IMR-90 (cell line): ENCODE data around the gene CIT. TPM values are rescaled to one million over a fixed set of nuclear protein-coding genes. Genes with fewer than 3 reads are reported as not detected.

Experiments used
- ATAC-seq: fragments of 200-7000 bp; cut with Tn5 transposase; 2 replicates; pipeline ENCODE4 v1.9.1; 2020; ENCODE audit warnings: low read depth, mild to moderate bottlenecking, moderate library complexity
- BruUV-seq: library from RNA; stranded (reverse); fragments of 400-500 nt; replicated peaks from 2 replicates; lab custom pipeline; 2021; lab: Mats Ljungman, UMichigan
- CTCF ChIA-PET: fragments of 300-600 bp; formaldehyde crosslinking; extraction: SDS; loops from one replicate; lab custom pipeline; 2021; ENCODE audit warnings: antibody characterized with exemption; lab: Yijun Ruan, JAX
- POLR2A ChIA-PET: fragments of 300-600 bp; sonication (Branson Sonifier 250); formaldehyde crosslinking; loops from one replicate; lab custom pipeline; 2022; ENCODE audit warnings: antibody characterized with exemption; ENCODE audit not compliant: unreplicated experiment; lab: Charles Lee
- DNase-seq: peaks from one replicate; pipeline ENCODE4 v3.0.0; 2013
- H2AFZ ChIP-seq: replicated peaks from 2 replicates; pipeline ENCODE3; 2013; ENCODE audit warnings: low read length, mild to moderate bottlenecking; ENCODE audit not compliant: poor library complexity
- H2AK5ac ChIP-seq: 2 replicates; pipeline ENCODE4 v1.6.1; 2013; ENCODE audit warnings: low read depth, low read length, inconsistent platforms
- H2AK9ac ChIP-seq: replicated peaks from 2 replicates; pipeline ENCODE3; 2013; ENCODE audit warnings: mild to moderate bottlenecking, low read depth, low read length, moderate library complexity; ENCODE audit not compliant: poor library complexity
- H2BK120ac ChIP-seq: 2 replicates; pipeline ENCODE4 v1.6.1; 2013; ENCODE audit warnings: low read depth, low read length, inconsistent platforms
- H2BK15ac ChIP-seq: 3 replicates; pipeline ENCODE4 v1.6.1; 2013; ENCODE audit warnings: low read depth, low read length, inconsistent platforms
- H2BK20ac ChIP-seq: 2 replicates; pipeline ENCODE4 v1.6.1; 2013; ENCODE audit warnings: low read depth, mild to moderate bottlenecking, inconsistent platforms, low read length, moderate library complexity
- H2BK5ac ChIP-seq: 2 replicates; pipeline ENCODE4 v1.6.1; 2013; ENCODE audit warnings: mild to moderate bottlenecking, low read depth, low read length, inconsistent platforms; ENCODE audit not compliant: poor library complexity, severe bottlenecking
- H3K14ac ChIP-seq: replicated peaks from 2 replicates; pipeline ENCODE4 v1.6.1; 2013; ENCODE audit warnings: low read depth, low read length, inconsistent platforms
- H3K18ac ChIP-seq: 2 replicates; pipeline ENCODE4 v1.6.1; 2013; ENCODE audit warnings: low read depth, low read length, control low read depth
- H3K23ac ChIP-seq: 2 replicates; pipeline ENCODE4 v1.6.1; 2013; ENCODE audit warnings: low read depth, low read length, inconsistent platforms
- H3K27ac ChIP-seq: 2 replicates; pipeline ENCODE4 v1.5.1; 2013; ENCODE audit warnings: mild to moderate bottlenecking, control low read depth, low read length; ENCODE audit not compliant: insufficient read depth
- H3K27me3 ChIP-seq: 2 replicates; pipeline ENCODE4 v1.6.1; 2013; ENCODE audit warnings: low read length; ENCODE audit not compliant: control insufficient read depth, insufficient read depth
- H3K36me3 ChIP-seq: 2 replicates; pipeline ENCODE4 v1.6.1; 2013; ENCODE audit warnings: low read length, mixed read lengths; ENCODE audit not compliant: control insufficient read depth, insufficient read depth
- H3K4ac ChIP-seq: 2 replicates; pipeline ENCODE4 v1.6.1; 2013; ENCODE audit warnings: low read depth, low read length, inconsistent platforms
- H3K4me1 ChIP-seq: 2 replicates; pipeline ENCODE4 v1.6.1; 2013; ENCODE audit warnings: low read length, mixed read lengths; ENCODE audit not compliant: control insufficient read depth, insufficient read depth
- H3K4me2 ChIP-seq: 2 replicates; pipeline ENCODE4 v1.6.1; 2013; ENCODE audit warnings: low read depth, mild to moderate bottlenecking, control low read depth, low read length, moderate library complexity
- H3K4me3 ChIP-seq: 2 replicates; pipeline ENCODE4 v1.5.1; 2013; ENCODE audit warnings: low read depth, mild to moderate bottlenecking, control low read depth, low read length, moderate library complexity; ENCODE audit not compliant: insufficient read depth
- H3K56ac ChIP-seq: 2 replicates; pipeline ENCODE4 v1.6.1; 2013; ENCODE audit warnings: low read length, inconsistent platforms; ENCODE audit not compliant: insufficient read depth; ENCODE audit errors: extremely low read depth
- H3K79me1 ChIP-seq, 2 experiments: 2 replicates each; pipeline ENCODE4 v1.6.1; 2013; ENCODE audit warnings: low read length in 2 of 2, inconsistent platforms in 1 of 2, low read depth in 1 of 2
- H3K9ac ChIP-seq: 2 replicates; pipeline ENCODE4 v1.6.1; 2013; ENCODE audit warnings: low read depth, low read length, control low read depth
- H3K9me1 ChIP-seq: 2 replicates; pipeline ENCODE4 v1.6.1; 2013; ENCODE audit warnings: low read length, inconsistent platforms; ENCODE audit not compliant: insufficient read depth
- H3K9me3 ChIP-seq: 2 replicates; pipeline ENCODE4 v1.6.1; 2013; ENCODE audit warnings: low read length; ENCODE audit not compliant: control insufficient read depth, insufficient read depth
- H4K20me1 ChIP-seq: 2 replicates; pipeline ENCODE4 v1.6.1; 2013; ENCODE audit warnings: low read length, inconsistent platforms; ENCODE audit not compliant: insufficient read depth
- H4K5ac ChIP-seq: 2 replicates; pipeline ENCODE4 v1.6.1; 2013; ENCODE audit warnings: mild to moderate bottlenecking, low read depth, low read length, control low read depth
- H4K8ac ChIP-seq, 2 experiments: 2 replicates each; pipeline ENCODE4 v1.6.1; 2013; ENCODE audit warnings: low read depth in 2 of 2, low read length in 2 of 2, control low read depth in 1 of 2, inconsistent platforms in 1 of 2
- H4K91ac ChIP-seq: 2 replicates; pipeline ENCODE4 v1.6.1; 2013; ENCODE audit warnings: low read depth, low read length, inconsistent platforms; ENCODE audit not compliant: insufficient read depth
- CTCF ChIP-seq: conservative IDR thresholded peaks from 2 replicates; pipeline ENCODE4 v1.5.1; 2012; ENCODE audit warnings: mild to moderate bottlenecking, low read depth, low read length, improper control_type of control experiment
- FOS ChIP-seq: fragments of 150-350 bp; IDR thresholded peaks from 2 replicates; pipeline ENCODE4 v1.6.1; 2016; ENCODE audit warnings: low read depth, low read length
- MAZ ChIP-seq: IDR thresholded peaks from 2 replicates; pipeline ENCODE4 v1.6.1; 2012; ENCODE audit warnings: low read depth, mild to moderate bottlenecking, low read length, improper control_type of control experiment, moderate library complexity, borderline replicate concordance
- MXI1 ChIP-seq: IDR thresholded peaks from 2 replicates; pipeline ENCODE4 v1.6.1; 2012; ENCODE audit warnings: low read depth, mild to moderate bottlenecking, low read length, moderate library complexity, borderline replicate concordance
- NFE2L2 ChIP-seq: fragments of 150-350 bp; IDR thresholded peaks from 2 replicates; pipeline ENCODE4 v1.6.1; 2016; ENCODE audit warnings: low read depth, mild to moderate bottlenecking, low read length
- RCOR1 ChIP-seq: IDR thresholded peaks from 2 replicates; pipeline ENCODE4 v1.6.1; 2012; ENCODE audit warnings: mild to moderate bottlenecking, low read length, improper control_type of control experiment; ENCODE audit not compliant: insufficient replicate concordance
- SMC3 ChIP-seq: fragments of 150-350 bp; IDR thresholded peaks from 2 replicates; pipeline ENCODE4 v1.6.1; 2016; ENCODE audit warnings: low read depth, mild to moderate bottlenecking, antibody characterized with exemption, low read length, moderate library complexity
- WGBS, 2 experiments: methylation state at CpG; one replicate each; pipeline versions ENCODE4 v1.1.5 to v1.1.7; 2013; ENCODE audit warnings: missing lambda C conversion rate in 2 of 2; ENCODE audit not compliant: insufficient read length in 1 of 2; ENCODE audit errors: extremely low coverage in 2 of 2; 5-methylcytosine and 5-hydroxymethylcytosine counted together
- dilution Hi-C: fragments of 300-500 bp; cut with HindIII; formaldehyde crosslinking; loops from one replicate; pipeline ENCODE4 v1.14.3; 2018; ENCODE audit warnings: low sequenced_read_pairs; ENCODE audit not compliant: unreplicated experiment
- in situ Hi-C: fragments of 300-500 bp; cut with MboI; formaldehyde crosslinking; loops from 3 replicates; pipeline ENCODE4 v1.14.3; 2019; ENCODE audit warnings: low sequenced_read_pairs, inconsistent platforms, mixed read lengths
- intact Hi-C: fragments of 100-400 bp; cut with micrococcal nuclease; formaldehyde crosslinking; loops from 2 replicates; pipeline ENCODE4 v1.10.0; 2022
- polyA plus RNA-seq, 3 experiments: library from polyadenylated mRNA; depleted of rRNA; stranded (reverse); fragments of >200 nt; gene quantifications; 2 replicates each; pipeline ENCODE4 v1.2.3, GENCODE V29; 2012; ENCODE audit warnings: low replicate concordance in 1 of 3
- total RNA-seq: library from RNA; depleted of rRNA; stranded (reverse); fragments of >200 nt; gene quantifications from 2 replicates; pipeline ENCODE4 v1.2.3, GENCODE V29; 2012

CIT gene
- total and polyA plus RNA-seq, 2 of the 4 experiments (the other 2 are of a cell fraction), result 13.1 to 21.0 TPM

DNA sequence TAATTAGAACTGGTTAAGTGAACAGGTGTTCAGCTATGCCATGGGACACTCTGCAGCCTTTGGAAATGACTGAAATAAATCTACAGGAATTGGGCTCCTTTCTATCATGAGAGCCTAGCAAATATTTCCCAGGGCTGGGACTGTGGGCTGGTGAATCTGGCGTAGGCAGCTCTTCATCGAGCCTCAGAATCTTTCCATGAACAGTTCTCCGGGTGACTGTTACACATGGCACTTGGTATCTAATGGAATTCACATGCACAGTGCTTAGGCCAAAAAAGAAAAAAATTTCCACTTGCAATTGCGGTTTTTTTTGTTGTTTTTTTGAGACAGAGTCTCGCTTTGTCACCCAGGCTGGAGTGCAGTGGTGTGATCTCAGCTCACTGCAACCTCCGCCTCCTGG, 177.0 kb downstream of the CIT start:
- no TSS peak for BruUV-seq
- Histone ChIP-seq H3K9me1 (no peaks in the 10 kb centered on the region), H3K4me1 (no peaks in the 10 kb centered on the region), H3K27ac (no peak overlapping the region), H2BK5ac (no peak overlapping the region), H3K27me3 (no peaks in the 10 kb centered on the region), H3K36me3 (no peaks in the 10 kb centered on the region; the same call in none of the 2 replicates), H2AK9ac (no peak overlapping the region), H3K9ac (no peak overlapping the region), H2BK120ac (no peak overlapping the region), H3K4me3 (no peak overlapping the region), H3K79me1 (no peaks in the 10 kb centered on the region; a peak in 1 of 4 replicates), H3K9me3 (no peaks in the 10 kb centered on the region), H2AFZ (no peak overlapping the region), H3K23ac (no peak overlapping the region), H3K56ac (no peak overlapping the region), H2BK15ac (no peak overlapping the region), H4K20me1 (no peaks in the 10 kb centered on the region), H4K5ac (no peak overlapping the region), H3K18ac (no peak overlapping the region), H3K14ac (no peak overlapping the region), H4K8ac (no peak overlapping the region), H2AK5ac (no peak overlapping the region), H2BK20ac (no peak overlapping the region), H3K4me2 (no peak overlapping the region), H3K4ac (no peak overlapping the region), H4K91ac (no peak overlapping the region)
- in situ Hi-C loops (no loop called here), intact Hi-C loops (no loop called here), dilution Hi-C loops (no loop called here)
- DNase-seq, result no peak
- no peak for TF ChIP-seq FOS
- no peak for TF ChIP-seq NFE2L2
- no peak for TF ChIP-seq MAZ
- no peak for TF ChIP-seq SMC3
- TF ChIP-seq CTCF, result no peak
- TF ChIP-seq RCOR1, result no peak
- TF ChIP-seq MXI1, result no peak
- POLR2A ChIA-PET, result no interaction called here
- WGBS, 2 experiments, result 100% methylated on average over 2 of the region's 6 CpGs; no CpG with 5 or more reads in 1 of the 2 experiments
- CTCF ChIA-PET, result no interaction called here
- ATAC-seq, result no peak
